Esophagus (tissue), 2 donors: ENCODE results near the gene MFAP2. TPM values are rescaled to one million over a fixed set of nuclear protein-coding genes. Genes with fewer than 3 reads are reported as not detected.

Experiments
- H3K27ac ChIP-seq, 2 donors: one replicate each; pipeline ENCODE4 v1.5.1; 2013; ENCODE audit warnings: low read depth in 2 of 2, mild to moderate bottlenecking in 2 of 2, inconsistent platforms in 1 of 2, low read length in 1 of 2, moderate library complexity in 1 of 2
- H3K27me3 ChIP-seq, 2 donors: one replicate each; pipeline ENCODE4 v1.6.1; 2013; ENCODE audit warnings: low read length in 2 of 2, control low read depth in 1 of 2, mild to moderate bottlenecking in 1 of 2; ENCODE audit not compliant: insufficient read depth in 2 of 2, control insufficient read depth in 1 of 2
- H3K36me3 ChIP-seq, 2 donors: one replicate each; pipeline ENCODE4 v1.6.1; 2013; ENCODE audit warnings: low read length in 1 of 2; ENCODE audit not compliant: control insufficient read depth in 2 of 2, insufficient read depth in 2 of 2
- H3K4me1 ChIP-seq, 2 donors: one replicate each; pipeline ENCODE4 v1.6.1; 2013; ENCODE audit warnings: low read length in 1 of 2; ENCODE audit not compliant: control insufficient read depth in 2 of 2, insufficient read depth in 2 of 2
- H3K4me3 ChIP-seq, 2 donors: one replicate each; pipeline ENCODE4 v1.5.1; 2013; ENCODE audit warnings: low read length in 2 of 2, mild to moderate bottlenecking in 2 of 2, low read depth in 1 of 2, moderate library complexity in 1 of 2
- H3K9me3 ChIP-seq, 2 donors: one replicate each; pipeline ENCODE4 v1.6.1; 2013; ENCODE audit warnings: mild to moderate bottlenecking in 2 of 2, low read depth in 1 of 2, low read length in 1 of 2, moderate library complexity in 1 of 2; ENCODE audit not compliant: control insufficient read depth in 2 of 2, insufficient read depth in 1 of 2
- WGBS, 2 donors: extraction: QIAGEN DNeasy Blood & Tissue Kit; methylation state at CpG; one replicate each; pipeline ENCODE4 v1.1.7; 2013; 5-methylcytosine and 5-hydroxymethylcytosine counted together
- polyA plus RNA-seq, 2 donors: library from polyadenylated mRNA; stranded (reverse); fragments of 200-250 nt; gene quantifications; one replicate each; pipeline ENCODE4 v1.2.3, GENCODE V29; 2013
- donor health status: healthy with polysubstance abuse.
- donor health status: Bipolar disorder and iron deficiency.

Gene MFAP2
- polyA plus RNA-seq, 2 donors: 1.5 to 1.9 TPM

GRCh38 chr1:16998589-16998988 lies 18.2 kb upstream of the MFAP2 start:
- H3K27me3 ChIP-seq: no peaks in the 10 kb centered on the region
- no peaks in the 10 kb centered on the region for H3K4me1 ChIP-seq
- 57 to 62% methylated on average over 10 of the region's 10 CpGs for WGBS, 2 donors
- H3K9me3 ChIP-seq: no peaks in the 10 kb centered on the region
- H3K36me3 ChIP-seq: peaks cover 5 to 25% of the 10 kb centered on the region in 2 donors
- no peak overlapping the region for H3K4me3 ChIP-seq
- peak overlapping the region; percentile 53 to 72 for H3K27ac ChIP-seq

DNA sequence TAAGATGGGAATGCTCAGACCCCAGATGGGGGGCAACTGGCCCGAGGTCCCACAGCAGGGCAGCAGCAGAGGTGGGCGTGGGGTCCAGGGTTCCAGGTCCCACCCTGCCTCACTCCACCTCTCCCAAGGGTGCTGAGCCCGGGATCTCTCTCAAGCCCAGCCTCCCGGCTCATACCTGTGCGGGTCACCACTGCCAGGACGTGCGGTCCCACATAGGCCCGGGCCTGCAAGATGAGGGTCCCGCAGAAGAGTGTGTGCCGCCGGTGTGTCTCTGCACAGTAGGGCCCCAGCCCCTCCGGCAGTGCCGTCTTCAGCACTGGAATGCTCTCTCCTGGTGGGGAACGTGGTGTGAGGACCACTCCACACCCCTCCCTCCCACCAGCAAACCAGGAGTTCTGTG lies 16.4 kb upstream of the MFAP2 start:
- Histone ChIP-seq H3K27me3 (no peaks in the 10 kb centered on the region), H3K36me3 (peaks cover 5 to 15% of the 10 kb centered on the region in 2 donors)
- WGBS, 2 donors: 95 to 96% methylated on average over 14 of the region's 14 CpGs

DNA sequence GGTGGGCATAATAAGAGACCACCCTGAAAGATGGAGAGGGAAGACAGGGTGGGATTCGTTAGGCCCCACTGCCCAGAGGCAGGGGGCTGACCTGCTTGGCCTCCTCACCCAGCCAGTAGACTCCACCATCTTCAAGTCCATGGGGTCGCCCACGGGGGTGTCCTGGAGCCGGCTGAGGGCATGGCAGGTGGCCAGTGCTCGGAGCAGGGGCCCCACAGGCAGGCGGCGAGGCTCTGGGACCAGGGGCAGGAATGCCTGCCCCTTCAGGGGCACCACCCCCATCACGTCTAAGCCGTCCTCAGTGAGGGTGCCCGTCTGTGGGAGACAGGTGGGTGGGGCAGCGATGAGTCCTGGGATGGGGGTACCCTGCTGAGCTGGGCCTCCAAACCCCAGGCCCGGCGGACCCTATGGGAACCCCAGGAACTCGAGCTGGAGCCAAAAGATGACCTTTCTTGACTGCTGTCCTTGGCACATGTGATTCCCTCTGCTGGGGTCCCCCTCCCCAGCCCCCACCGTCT lies 13.2 kb upstream of the MFAP2 start:
- peaks cover 0 to 2% of the 10 kb centered on the region in 2 donors for H3K9me3 ChIP-seq
- H3K36me3 ChIP-seq: peaks cover 5 to 26% of the 10 kb centered on the region in 2 donors
- no peaks in the 10 kb centered on the region for H3K4me1 ChIP-seq

More for the DNA sequence above, 16.4 kb upstream of the MFAP2 start:
- H3K9me3 ChIP-seq: no peaks in the 10 kb centered on the region
- no peak overlapping the region for H3K4me3 ChIP-seq
- H3K4me1 ChIP-seq: no peaks in the 10 kb centered on the region
- H3K27ac ChIP-seq: no peak overlapping the region

GRCh38 chr1:16992675-16993074 lies 12.3 kb upstream of the MFAP2 start:
- peaks cover 0 to 2% of the 10 kb centered on the region in 2 donors for H3K9me3 ChIP-seq
- WGBS, 2 donors: 95 to 97% methylated on average over 9 of the region's 9 CpGs

More for the DNA sequence above, 13.2 kb upstream of the MFAP2 start:
- Histone ChIP-seq H3K4me3 (no peak overlapping the region), H3K27ac (no peak overlapping the region), H3K27me3 (no peaks in the 10 kb centered on the region)
- 92 to 94% methylated on average over 15 of the region's 15 CpGs for WGBS, 2 donors

DNA sequence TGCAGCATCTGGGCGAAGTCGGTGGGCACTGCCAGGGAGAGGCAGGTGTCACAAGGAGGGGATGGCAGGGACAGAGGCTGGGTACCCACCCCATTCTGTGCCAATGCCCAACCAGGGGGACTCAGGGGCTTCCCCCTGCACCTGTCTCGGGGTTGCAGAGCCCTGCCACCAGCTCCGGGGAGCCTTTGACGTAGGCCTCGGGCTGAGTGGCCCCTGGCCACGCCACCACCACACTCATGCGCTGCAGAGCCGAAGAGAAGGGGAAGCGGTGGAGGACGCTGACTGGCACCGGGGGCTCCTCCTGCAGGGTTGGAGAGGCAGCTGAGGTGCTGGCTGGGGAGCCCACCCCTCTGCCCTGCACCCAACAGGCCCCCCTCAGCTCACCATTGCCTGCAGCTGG lies 11.7 kb upstream of the MFAP2 start:
- Histone ChIP-seq H3K9me3 (peaks cover 0 to 2% of the 10 kb centered on the region in 2 donors), H3K4me1 (no peaks in the 10 kb centered on the region), H3K27me3 (no peaks in the 10 kb centered on the region), H3K36me3 (peaks cover 10 to 36% of the 10 kb centered on the region in 2 donors), H3K27ac (no peak overlapping the region), H3K4me3 (no peak overlapping the region)
- 95 to 98% methylated on average over 12 of the region's 12 CpGs for WGBS, 2 donors

More at GRCh38 chr1:16992675-16993074, 12.3 kb upstream of the MFAP2 start:
- H3K4me3 ChIP-seq: no peak overlapping the region
- H3K36me3 ChIP-seq: peaks cover 6 to 31% of the 10 kb centered on the region in 2 donors
- no peaks in the 10 kb centered on the region for H3K27me3 ChIP-seq
- no peaks in the 10 kb centered on the region for H3K4me1 ChIP-seq
- no peak overlapping the region for H3K27ac ChIP-seq

DNA sequence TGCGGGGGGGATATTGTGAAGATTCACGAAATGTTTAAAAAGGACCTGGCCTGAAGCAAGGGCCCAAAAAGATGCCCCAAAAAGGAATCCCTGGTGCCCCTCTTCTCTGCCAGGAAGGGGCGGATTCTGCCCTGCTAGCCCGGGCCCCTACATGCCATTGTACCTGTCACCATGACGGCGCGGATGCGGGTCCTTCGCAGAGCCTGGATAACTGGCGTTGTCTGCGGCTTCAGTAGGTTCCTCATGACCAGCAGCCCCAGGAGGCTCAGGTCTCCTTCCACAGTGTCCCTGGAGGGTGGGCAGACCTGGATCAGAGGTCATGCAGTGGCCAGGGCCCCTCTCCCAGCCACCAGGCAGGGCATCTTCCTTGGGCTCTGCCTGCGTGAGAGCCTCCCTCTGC lies 11.2 kb upstream of the MFAP2 start:
- Histone ChIP-seq H3K27me3 (no peaks in the 10 kb centered on the region), H3K4me1 (no peaks in the 10 kb centered on the region), H3K4me3 (no peak overlapping the region), H3K36me3 (peaks cover 10 to 37% of the 10 kb centered on the region in 2 donors), H3K27ac (no peak overlapping the region), H3K9me3 (peaks cover 0 to 2% of the 10 kb centered on the region in 2 donors)
- WGBS, 2 donors: 94 to 97% methylated on average over 12 of the region's 12 CpGs

DNA sequence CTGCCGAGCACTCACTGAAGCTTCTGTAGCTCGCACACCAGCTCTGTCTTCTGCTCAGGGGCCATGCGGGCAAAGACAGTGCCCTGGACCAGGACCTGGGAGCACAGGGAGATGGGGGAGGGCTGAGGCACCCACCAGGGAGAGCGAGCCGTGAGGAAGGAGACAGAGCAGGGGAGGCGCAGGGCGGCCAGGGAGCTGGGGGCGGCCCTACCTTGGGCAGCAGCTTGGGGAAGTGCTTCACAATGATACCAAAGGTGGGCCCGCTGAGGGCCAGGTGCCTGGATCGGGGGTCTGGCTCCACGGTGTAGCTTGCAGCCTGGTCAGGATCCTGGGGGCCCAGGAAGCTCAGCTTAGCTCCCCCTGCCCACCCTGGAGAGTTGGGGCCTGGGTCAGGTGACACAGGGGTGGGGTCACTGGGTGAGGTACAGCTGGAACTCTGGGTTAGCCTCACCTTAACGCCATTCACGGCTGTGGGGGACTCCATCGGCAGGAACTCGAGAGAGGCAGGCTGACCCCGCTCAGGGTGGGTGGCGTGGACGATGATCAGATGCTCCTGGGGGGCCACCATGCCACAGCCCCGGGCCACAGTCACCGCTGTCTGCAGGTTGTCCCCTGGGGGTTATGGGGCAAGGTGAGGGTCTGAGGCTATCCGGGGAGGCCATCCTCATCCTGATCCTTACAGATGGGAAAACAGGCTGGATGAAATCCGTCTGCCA lies 9.4 kb upstream of the MFAP2 start:
- no peaks in the 10 kb centered on the region for H3K27me3 ChIP-seq
- 93 to 94% methylated on average over 22 of the region's 22 CpGs for WGBS, 2 donors
- peaks cover 0 to 2% of the 10 kb centered on the region in 2 donors for H3K9me3 ChIP-seq
- H3K36me3 ChIP-seq: peaks cover 10 to 43% of the 10 kb centered on the region in 2 donors
- H3K27ac ChIP-seq: no peak overlapping the region
- H3K4me1 ChIP-seq: peaks cover 0 to 3% of the 10 kb centered on the region in 2 donors
- no peak overlapping the region for H3K4me3 ChIP-seq

GRCh38 chr1:16988210-16988609 lies 7.8 kb upstream of the MFAP2 start:
- no peak overlapping the region for H3K27ac ChIP-seq
- peaks cover 2 to 6% of the 10 kb centered on the region in 2 donors for H3K4me1 ChIP-seq
- H3K4me3 ChIP-seq: no peak overlapping the region
- WGBS, 2 donors: 85 to 86% methylated on average over 13 of the region's 13 CpGs
- peaks cover 0 to 2% of the 10 kb centered on the region in 2 donors for H3K9me3 ChIP-seq
- no peaks in the 10 kb centered on the region for H3K27me3 ChIP-seq
- peaks cover 10 to 43% of the 10 kb centered on the region in 2 donors for H3K36me3 ChIP-seq

GRCh38 chr1:16986962-16987361 lies 6.5 kb upstream of the MFAP2 start:
- peaks cover 2 to 6% of the 10 kb centered on the region in 2 donors for H3K4me1 ChIP-seq
- H3K36me3 ChIP-seq: peaks cover 10 to 42% of the 10 kb centered on the region in 2 donors
- no peaks in the 10 kb centered on the region for H3K27me3 ChIP-seq
- WGBS, 2 donors: 77 to 87% methylated on average over 9 to 16 of the region's 16 CpGs
- H3K9me3 ChIP-seq: peaks cover 0 to 2% of the 10 kb centered on the region in 2 donors
- no peak overlapping the region for H3K4me3 ChIP-seq
- no peak overlapping the region for H3K27ac ChIP-seq
